HG03520 (cell line): Measurements from ENCODE around the gene TUBB.

Source experiments
- ATAC-seq: cut with Tn5 transposase; IDR thresholded peaks from one replicate; pipeline ENCODE4 v1.9.1; 2021; ENCODE audit warnings: mild to moderate bottlenecking, moderate library complexity; ENCODE audit not compliant: unreplicated experiment

Gene TUBB

GRCh38 chr6:30687659-30688431, 32.3 kb upstream of the TUBB start:
- ATAC-seq = no peak

GRCh38 chr6:30688569-30688968, 31.6 kb upstream of the TUBB start:
- no peak for ATAC-seq

DNA sequence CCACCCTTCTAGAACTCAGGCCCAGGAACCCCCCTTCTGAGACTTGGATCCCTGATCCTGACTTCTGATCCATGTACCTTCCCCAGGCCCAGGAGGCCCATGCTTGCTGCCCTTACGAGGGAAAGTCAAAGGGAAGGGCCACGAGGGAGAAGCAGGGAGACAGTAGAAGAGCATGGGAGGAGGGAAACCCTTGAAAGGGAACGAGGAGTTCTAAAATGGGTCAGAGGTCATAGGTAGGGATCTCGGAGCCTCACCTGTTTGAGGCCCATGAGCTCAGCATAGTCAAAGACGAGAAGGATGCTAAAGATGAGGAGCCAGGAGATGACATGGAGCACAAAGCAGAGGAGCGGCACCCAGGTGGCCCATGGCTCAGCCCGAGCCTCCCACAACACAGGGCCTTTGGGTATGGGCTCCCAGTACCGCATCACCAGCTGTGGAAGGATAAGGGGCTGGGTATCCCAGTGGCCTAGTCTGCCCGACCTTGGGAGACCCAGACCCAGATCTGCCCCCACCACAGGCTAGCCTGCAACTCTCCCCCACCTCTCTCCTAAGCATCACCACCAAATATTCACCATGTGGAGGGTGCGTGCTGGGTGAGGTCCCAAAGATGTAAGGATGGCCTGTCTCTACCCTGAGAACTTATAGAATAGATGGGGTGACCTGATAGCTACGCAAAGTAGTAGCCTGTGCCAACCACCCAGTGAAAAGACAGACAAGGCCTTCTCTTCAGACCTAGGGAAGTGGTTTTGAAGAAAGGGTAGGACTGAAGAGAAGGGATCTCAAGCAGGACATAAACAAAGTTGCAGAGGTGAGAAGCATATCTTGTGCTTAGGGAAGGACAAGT, 30.9 kb upstream of the TUBB start:
- ATAC-seq = no peak

GRCh38 chr6:30689985-30690384, 30.2 kb upstream of the TUBB start:
- no peak for ATAC-seq

- ATAC-seq = no peak
Measured at GRCh38 chr6:30690403-30691207, 29.5 kb upstream of the TUBB start, which contains the start of gene NRM. Gene NRM, minus strand, starts transcription at chr6:30690984. Its CDS starts 10 bp downstream, at chr6:30690974.

- no peak for ATAC-seq
Measured at GRCh38 chr6:30691208-30691847, 28.8 kb upstream of the TUBB start.

DNA sequence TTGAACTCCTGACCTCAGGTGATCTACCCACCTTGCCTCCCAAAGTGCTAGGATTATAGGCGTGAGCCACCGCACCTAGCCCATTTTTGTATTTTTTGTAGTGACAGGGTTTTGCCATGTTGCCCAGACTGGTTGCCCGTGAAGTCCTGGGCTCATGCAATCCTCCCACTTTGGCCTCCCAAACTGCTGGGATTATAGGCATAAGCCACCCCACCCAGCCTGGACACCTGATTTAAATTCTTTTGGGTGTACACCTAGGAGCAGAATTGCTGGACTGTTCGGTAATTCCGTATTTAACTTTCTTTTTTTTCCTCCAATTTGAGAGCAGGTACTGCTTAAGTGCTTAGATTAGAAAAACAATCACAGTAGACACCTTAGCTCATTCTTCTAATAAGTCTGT, 23.7 kb upstream of the TUBB start:
- no peak for ATAC-seq

DNA sequence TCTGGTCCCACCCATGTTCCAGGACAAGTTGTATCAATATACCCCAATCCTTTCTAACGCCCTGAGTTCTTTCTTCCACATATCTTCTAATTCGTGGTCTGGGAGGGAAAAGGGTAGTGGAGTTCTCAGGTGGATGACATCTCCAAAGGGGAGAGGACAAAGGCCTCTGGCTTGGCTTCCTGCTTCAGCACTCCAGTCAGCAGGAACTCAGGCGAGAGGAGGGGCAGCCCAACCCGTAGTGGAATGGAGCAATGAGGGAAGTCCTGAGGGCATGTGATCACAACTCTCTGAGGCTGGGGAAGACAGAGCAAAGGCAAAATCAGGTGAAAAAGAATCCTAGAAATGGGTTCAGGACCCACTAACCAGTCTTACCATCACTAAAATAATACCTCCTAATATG, 19.8 kb upstream of the TUBB start:
- ATAC-seq = no peak

DNA sequence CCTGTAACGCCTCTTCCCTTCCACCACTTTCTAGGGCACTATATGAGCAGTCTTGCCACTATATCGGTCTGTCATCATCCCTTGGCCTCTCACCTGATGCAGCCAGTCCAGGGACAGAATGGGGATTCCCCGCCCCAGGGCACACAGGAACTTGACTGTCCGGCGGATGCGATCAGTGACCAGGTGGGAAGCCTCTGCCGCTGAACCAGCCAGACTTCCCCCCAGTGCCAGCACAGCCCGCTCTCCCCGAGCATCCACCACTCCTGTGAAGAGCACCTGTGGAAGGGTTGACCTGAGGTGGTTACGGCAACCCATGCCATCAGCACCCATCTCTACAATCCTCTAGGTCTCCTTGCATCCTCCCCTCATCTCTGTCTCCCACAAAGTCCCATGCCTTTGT, 17.1 kb upstream of the TUBB start:
- no peak for ATAC-seq

- no peak for ATAC-seq
Measured at GRCh38 chr6:30703821-30704220, 16.3 kb upstream of the TUBB start.

- no peak for ATAC-seq
Measured at GRCh38 chr6:30705620-30706019, 14.5 kb upstream of the TUBB start.

- no peak for ATAC-seq
Measured at GRCh38 chr6:30707281-30707850, 12.8 kb upstream of the TUBB start.

DNA sequence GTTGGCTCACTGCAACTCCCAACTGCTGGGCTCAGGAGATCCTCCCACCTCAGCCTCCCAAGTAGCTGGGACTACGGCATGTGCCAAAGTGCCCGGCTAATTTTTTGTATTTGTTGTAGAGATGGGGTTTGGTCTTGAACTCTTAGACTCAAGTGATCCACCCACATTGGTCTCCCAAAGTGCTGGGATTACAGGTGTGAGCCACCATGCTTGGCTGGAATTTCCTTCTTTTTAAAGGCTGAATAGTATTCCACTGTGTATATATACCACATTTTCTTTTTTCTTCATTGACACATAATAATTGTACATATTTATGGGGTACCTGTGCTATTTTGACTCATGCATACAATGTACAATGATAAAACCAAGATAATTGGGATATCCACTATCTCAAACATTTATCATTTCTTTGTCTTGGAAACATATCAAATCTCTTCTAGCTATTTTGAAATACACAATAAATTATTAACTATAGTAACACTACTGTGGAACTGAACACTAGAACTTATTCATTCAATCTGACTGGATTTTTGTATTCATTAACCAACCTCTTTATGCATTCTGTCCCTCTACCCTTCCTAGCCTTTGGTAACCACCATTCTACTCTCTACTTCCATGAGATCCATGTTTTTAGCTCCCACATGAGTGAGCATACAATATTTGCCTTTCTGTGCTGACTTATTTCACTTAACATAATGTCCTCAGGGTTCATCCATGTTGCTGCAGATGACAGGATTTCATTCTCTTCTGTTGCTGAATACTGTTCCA, 10.9 kb upstream of the TUBB start:
- no peak for ATAC-seq

DNA sequence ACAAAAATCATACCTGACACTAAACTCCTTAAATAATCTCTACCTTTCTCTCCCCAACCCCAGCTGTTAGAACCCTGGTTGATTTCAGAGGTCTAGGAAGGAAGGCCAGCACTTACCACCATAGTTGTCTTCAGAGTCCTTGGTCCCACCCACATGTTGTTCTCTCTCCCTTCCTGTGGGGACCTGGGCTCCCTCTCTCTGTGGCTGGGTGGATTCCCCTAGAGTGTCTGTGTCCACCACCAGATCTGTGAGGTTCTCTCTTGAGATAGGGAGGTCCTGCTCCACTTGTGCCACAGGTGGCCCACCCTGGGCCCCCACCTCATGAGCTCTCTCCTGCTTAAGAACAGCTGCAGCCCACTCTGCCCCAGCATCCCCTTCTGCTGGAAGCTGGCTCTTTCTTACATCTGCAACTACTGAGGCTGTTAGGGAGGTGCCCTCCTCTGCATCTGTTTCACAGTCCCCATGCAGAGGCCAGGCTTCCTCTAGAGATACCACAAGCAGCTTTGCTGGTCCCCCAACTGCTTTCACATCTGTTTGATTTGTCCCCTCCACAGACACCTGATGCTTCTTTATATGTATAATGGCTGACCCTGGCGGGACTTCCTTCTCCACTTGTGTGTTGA, 8.3 kb upstream of the TUBB start:
- no peak for ATAC-seq

- ATAC-seq = no peak
Measured at GRCh38 chr6:30712441-30712945, 7.7 kb upstream of the TUBB start.

- no peak for ATAC-seq
Measured at GRCh38 chr6:30714263-30714662, 5.9 kb upstream of the TUBB start.

- no peak for ATAC-seq
Measured at GRCh38 chr6:30716879-30717128, 3.3 kb upstream of the TUBB start.

DNA sequence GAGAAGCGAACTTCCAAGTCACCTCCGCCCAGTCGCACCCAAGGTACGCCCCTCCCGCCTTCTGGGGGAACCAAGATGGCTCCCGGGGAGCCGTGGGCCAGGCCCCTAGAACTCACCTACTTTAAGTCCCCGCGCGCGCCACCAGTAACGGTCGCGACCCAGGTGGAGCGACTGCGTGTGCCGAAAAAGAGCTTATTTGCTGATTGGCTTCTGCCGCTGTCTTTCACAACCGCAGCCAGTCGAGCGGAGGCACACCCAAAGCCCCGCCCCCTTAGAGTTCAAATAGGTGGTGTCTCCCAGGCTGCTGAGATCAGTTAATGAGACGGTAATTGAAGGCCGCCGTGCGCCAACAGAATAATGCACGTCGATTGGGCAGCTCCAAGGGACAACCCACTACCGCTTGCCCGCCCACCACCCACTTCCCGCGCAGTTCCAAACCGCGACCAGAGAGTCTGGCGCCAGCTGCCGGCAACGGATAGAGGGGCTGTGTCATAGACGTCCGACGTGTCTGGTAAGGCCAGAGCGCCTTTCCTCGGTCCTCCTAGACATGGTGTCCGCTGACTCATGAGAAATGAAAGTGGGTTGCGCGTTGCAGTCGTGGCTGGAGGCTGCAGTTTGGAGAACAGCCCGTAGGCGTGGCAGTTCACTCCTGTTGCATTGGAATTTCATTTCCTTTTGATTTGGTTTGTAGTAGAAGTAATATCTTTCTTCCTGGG, 2.9 kb upstream of the TUBB start, which contains the start of gene MDC1:
Gene MDC1, minus strand, starts transcription at position 153 of the 716 bp plus-strand sequence. CDS start 2,106 bp downstream, outside the sequence.
- peak; percentile 72 for ATAC-seq
